GM19467 (cell line): ENCODE data around the gene FOXL2.

ENCODE experiments used
- ATAC-seq: cut with Tn5 transposase; IDR thresholded peaks from one replicate; pipeline ENCODE4 v1.9.1; 2021; ENCODE audit warnings: mild to moderate bottlenecking, moderate library complexity; ENCODE audit not compliant: unreplicated experiment

FOXL2 gene

GRCh38 chr3:138946663-138947494 lies at the start of gene FOXL2, which contains the start of gene FOXL2NB:
Gene FOXL2, minus strand, starts transcription at chr3:138947137. Its CDS starts 415 bp downstream, at chr3:138946722.
Gene FOXL2NB, plus strand, starts transcription at chr3:138947217. Its CDS starts 148 bp downstream, at chr3:138947365.
- ATAC-seq = no peak

DNA sequence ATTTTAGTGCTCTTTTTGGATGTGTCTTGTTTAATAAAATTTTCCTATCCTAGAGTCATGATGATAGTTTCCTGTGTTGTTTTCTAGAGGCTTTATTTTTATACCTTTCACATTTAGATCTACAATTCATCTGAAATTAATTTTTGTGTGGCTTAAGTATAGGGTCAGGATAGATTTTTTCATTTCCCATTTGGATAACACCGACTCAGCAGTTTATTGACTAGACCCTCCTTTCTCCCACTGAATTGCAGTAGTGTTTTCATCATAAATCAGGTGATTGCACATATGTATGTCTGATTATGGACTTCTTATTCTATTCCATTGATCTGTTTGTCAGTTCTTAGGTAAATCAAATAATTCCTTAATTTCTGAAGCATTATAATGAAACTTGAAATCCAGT lies 48.8 kb upstream of the FOXL2 start:
- ATAC-seq = no peak

- ATAC-seq = no peak
Measured at GRCh38 chr3:138987181-138987580, 40.2 kb upstream of the FOXL2 start.

GRCh38 chr3:138985932-138986331 lies 39.0 kb upstream of the FOXL2 start:
- no peak for ATAC-seq

- ATAC-seq = no peak
Measured at GRCh38 chr3:138984816-138985215, 37.9 kb upstream of the FOXL2 start.

GRCh38 chr3:138976047-138976446 lies 29.1 kb upstream of the FOXL2 start:
- ATAC-seq = no peak

- no peak for ATAC-seq
Measured at GRCh38 chr3:138975351-138975750, 28.4 kb upstream of the FOXL2 start.

GRCh38 chr3:138974462-138974861 lies 27.5 kb upstream of the FOXL2 start:
- ATAC-seq = no peak

DNA sequence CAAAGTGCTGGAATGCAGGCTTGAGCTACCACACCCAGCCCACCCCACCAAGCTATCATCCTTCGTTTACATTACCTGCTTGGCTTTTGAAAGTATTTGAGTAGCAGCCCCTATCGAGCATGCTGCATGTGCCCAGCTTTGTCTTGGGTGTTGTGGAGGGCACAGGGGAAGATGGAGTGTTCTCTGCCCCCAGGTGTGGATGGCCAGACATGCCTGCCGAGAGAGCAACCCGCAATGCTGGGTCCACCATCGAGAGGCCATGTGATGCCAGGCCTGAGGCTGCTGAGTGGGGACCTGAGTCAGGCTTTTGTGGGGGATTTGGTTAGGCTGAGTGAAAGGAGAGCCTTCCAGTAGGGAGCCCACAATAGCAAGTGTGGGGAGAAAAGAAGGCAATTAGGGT lies 26.0 kb upstream of the FOXL2 start:
- no peak for ATAC-seq

GRCh38 chr3:138971766-138972320 lies 24.9 kb upstream of the FOXL2 start:
- ATAC-seq = no peak

DNA sequence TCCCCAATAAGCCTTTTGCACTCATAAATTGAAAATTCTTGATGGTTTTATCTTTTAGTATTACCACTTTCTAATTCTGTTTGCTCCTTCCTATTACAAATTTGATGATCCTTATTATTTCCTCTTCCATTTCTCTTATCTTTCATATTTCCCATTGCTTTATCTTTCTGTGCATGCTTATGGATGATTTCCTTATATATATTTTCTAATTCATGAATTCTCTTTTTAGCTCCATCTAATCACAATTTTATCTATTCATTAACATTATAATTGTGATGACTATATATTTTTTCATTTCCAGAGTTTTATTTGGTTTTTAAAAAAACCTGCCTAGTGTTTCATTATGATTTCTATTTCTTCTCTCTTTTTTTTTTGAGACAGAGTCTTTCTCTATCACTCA lies 18.0 kb upstream of the FOXL2 start:
- no peak for ATAC-seq

DNA sequence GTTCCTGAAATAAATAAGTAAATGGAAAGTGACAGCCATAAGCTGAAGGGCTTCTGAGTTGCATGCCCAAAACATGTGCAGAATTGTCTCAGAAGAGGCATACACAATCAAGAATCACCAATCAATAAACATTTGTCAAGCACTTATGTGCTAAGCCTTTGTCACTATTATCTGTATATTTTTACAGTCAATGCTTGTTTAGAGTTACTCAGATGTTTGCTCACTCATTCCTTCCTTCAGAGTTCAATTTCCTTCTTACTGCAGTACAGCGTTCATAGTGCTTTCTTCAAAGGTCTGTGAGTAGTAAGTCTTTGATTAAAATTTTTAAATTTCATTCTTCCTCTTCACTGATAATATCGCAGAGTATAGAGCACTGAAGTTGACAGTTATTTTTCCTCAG lies 17.3 kb upstream of the FOXL2 start:
- ATAC-seq = no peak

- ATAC-seq = no peak
Measured at GRCh38 chr3:138962854-138963560, 16.1 kb upstream of the FOXL2 start.

GRCh38 chr3:138960417-138960852 lies 13.5 kb upstream of the FOXL2 start:
- no peak for ATAC-seq

DNA sequence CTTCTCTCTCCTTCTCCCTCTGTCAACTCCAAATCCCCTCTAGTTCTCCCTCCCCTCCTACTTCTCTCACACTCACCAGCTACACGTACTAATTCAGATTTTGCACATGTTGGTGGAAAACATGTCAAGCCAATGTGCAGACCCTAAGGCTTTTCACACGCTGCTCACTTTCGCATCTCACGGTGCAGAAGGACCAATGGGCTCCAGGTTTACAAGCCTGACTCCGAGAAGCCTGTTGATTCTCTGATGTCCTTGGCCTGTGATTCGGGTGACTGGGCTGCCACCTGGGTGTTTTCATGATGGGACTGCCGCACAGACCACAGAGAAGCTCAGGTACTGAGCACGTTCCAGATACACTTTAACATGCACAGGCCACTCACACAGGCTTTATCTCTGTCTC lies 3.8 kb upstream of the FOXL2 start:
- no peak for ATAC-seq

GRCh38 chr3:138950006-138950644 lies 3.2 kb upstream of the FOXL2 start:
- ATAC-seq = no peak

DNA sequence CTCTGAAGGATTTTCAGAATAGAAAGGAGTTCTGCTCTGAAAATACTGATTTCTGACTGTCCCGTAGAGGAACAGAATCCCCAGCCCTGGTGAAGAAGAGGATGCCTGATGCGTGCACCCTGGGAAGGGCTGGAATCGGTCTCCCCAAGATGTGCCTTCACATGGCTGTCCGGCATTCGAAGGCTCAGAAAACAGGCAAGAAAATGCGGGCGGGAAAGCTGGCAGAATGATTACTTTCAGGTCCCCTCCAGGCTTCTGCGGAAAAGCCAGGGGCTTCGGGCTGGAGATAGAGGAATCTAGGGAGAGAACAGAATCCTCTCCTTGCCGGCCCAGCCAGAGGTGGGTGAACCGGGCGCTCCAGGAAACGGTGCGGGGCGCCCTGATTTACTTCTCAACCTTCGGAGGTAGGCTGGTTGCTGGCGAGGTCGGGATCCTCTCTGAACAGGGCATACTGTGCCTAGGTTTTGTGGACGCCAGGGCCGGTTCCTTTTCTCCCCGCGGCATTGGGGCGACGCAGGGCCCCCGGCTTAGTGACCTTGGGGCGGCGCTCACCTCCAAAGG lies 2.6 kb upstream of the FOXL2 start:
- ATAC-seq = no peak

DNA sequence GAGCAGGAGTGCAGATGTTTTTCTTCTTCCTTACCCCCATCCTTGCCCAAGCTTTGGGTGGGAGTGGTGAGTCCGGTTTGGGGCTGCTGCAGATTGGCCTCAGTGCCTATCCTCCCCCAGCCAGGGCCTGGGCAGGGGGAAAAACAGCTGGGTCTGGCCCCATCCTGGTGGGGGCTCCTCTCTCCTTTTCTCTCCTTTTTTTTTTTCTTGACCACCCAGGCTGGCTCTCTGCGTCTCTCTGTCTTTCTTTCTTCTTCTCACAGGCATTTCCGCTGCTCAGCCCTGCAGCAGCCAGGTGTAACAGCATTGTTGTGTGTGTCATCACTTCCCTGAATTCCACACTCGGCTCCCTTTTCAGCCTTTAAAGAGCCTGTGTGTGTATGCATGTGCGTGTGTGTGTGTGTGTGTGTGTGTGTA lies 2.1 kb upstream of the FOXL2 start:
- no peak for ATAC-seq

DNA sequence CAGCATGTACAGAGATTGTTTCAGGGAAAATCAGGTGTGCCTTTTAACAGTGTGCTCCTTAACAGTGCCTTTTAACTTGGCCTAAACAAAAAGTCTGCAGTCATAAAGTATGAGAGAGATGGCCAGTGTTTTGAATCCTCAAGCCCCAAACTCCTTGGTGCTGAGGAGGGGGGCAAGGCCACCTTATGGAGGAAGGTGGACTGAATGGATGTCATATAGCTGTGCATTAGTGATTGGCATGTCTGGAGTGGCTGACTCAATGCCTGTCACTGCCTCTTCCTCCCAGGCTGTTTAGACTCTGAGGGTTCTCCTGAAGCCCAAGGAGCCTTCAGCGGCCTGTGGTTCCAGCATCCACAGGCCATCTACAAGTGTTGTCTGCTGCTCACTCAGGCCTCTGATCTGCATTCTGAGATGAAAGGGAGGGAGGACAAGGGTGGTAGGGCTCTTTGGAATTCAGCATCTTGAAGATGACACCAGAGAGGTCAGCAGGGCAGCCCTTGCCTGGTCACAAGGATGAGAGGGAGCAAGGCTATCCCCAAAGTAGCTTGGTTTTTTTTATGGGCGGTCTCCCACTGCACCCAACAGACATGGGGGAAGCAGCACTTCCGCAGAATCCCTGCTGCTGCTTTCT lies 1.5 kb upstream of the FOXL2 start:
- ATAC-seq = no peak

- ATAC-seq = no peak
Measured at GRCh38 chr3:138947495-138948121, 671 bp upstream of the FOXL2 start.
